Glomerular endothelial cell (primary cell): ENCODE results near the gene LRMDA. TPM values are rescaled to one million over a fixed set of nuclear protein-coding genes. Genes with fewer than 3 reads are reported as not detected.

ENCODE experiments used
- DNase-seq: peaks from one replicate; pipeline ENCODE4 v3.0.0-alpha.2; 2011; ENCODE audit warnings: low read depth, low spot score; ENCODE audit errors: extremely low read depth
- total RNA-seq: library from RNA; depleted of rRNA; stranded (reverse); fragments of >200 nt; gene quantifications from 2 replicates; pipeline ENCODE4 v1.2.3, GENCODE V29; 2015

Gene LRMDA
- total RNA-seq, 1 donor from 2014 or later: 25.7 TPM

DNA sequence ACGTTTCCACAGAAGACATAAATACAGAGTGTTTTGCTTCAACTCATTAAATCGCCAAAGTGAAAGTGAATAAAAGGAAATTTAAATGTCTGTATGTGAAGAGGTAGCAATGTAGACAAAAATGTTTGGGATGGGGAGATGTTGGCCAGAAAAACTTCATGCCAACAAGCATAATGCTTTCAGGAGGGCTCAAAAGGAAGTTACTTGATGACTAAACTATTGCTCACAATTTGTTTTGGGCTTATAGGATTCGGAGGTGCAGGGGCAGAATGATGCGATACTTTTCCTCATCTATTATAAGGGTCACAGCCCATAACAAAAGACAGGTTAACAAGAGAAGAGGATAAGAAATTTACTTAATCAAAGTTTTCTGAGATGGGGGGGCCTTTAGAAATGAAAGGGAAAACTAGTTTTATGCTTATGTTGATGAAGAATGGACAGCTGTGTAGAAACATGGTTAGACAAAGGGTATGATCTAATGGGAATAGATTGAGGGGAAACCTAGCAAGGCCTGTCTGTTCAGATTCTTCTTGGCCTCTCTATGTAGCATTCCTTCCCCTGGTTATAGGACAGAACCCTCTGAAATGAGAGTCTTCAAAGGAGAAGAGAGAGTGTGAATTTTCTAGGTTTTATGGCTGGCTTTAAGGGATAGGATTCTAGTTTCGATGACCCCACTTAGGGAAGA is 898.6 kb downstream of the LRMDA start:
- no peak for DNase-seq

DNA sequence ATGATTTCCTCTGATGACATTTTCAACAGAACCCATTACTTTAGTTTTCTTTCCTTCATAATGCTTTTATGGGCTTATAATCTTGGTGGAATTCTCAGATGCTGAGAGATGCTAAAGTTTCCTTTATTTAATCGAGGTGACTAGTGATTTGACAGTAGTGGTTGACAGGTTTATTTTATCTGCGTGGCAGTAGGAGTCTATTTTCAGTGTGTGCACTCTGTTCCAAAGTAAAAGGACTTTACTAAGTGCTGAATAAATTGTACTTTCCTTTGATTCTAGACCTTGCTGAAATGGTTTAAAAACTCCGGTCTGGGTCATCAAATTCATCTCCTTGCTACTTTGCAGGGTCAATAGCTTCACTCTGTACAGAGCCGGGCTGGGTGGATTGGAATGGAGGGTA is 900.3 kb downstream of the LRMDA start:
- DNase-seq: no peak

DNA sequence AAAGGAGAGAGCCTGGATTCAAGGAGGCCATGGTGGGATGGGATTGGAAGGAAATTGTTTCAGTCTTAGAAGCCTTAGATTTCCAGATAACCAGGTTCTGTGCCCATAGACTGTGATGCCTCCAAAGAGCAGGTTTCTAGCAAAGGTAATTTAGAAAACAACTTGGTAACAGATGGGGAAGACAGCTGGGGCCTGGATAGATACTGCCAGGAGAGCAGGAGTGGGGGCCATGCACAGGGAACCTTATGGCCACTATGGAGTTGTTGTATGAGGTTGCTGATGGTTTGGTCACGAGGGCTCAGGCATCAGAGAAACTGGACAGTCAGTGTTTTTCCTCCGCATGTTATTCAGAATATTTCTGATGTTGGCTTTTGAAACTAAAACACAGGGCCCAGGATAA is 901.9 kb downstream of the LRMDA start:
- DNase-seq: no peak

DNA sequence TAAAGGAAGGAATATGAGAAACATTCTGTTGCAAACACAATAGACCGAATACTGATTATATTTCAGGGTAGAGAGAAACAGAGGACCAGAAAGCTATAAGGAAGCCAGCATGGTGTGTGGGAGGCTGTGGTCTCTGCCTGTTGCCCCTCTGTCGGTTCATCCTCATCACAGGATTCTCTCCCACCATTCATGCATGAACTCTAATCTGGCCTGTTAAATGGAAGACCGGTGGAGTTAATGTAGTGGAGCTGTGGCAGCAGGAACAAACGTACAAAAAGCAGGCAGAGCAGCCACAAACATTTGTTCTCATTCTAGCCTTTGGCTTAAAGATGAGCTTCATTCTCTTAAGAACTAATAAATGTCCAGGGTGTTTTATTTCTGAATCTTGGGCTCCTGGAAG is 902.4 kb downstream of the LRMDA start:
- no peak for DNase-seq

DNA sequence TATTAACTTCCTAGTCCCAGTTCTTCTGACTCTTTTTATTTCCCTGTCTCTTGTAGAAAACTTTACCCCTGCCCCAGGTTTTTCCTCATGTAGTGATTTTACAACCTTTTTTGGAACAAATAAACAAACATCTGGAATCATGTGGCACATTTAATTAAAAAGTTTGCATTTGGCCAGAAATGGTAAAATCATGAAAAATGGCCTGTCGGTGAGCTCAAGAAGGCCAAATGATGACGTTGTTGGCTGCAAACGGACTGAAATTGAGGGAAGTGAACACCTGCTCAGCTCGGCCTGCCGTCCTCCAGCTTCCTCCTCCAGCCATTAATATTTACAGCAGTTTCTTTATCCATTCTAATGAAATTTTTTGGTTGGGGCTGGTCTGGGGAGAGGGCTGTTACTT is 902.8 kb downstream of the LRMDA start:
- no peak for DNase-seq

DNA sequence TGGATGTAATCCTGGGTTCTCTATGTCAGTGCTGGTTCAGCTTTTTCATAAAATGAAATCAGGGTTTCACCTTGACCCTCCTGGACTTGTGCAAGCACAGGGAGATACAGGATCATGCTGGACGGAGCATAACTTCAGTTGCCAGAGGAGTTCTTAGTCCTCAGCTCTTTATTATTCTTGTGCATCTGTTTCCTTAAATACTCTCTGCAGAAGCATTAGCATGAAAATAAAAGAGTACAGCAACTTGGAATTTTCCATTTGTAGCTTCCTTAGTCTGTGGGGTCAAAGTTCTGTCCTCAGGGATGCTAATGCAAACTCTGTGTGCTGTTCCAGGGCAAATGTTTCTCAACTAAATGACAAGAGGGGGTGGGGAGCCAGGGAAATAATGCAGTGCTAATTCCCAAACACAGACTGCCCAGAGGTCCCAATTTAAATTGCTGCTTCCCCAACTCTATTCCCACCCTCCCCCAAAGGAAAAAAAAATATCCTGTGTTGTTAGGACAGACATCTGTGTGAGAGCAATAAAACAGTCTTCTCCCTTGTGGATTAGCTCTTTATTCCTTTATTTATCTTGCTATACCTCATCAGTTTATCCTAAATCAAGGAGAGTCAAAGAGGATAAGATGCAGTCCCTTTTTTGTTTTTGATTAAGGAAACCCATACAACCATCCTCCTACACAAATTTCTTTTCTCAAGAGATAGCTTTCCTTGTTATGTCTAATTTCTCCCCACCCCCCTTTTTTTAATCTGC is 905.0 kb downstream of the LRMDA start:
- no peak for DNase-seq

DNA sequence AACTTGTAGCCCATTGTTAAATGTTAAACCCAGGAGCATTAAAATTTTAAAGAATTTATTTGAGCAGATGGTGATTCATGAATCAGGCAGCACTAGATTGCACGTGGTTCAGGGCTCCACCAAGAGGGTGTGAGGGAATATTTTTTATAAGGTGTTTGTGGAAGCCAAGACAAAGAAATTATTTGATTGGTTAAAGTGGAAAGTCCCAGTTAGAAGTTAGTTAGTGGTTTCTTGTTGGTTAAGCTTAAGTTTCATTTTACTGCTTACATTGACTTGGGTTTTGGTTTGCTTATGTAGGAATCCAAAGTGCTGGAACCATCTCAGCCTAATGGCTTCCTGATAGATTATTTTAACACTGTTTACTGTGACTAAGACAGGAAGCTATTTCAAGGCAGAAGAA is 906.2 kb downstream of the LRMDA start:
- peak; percentile 44 for DNase-seq

DNA sequence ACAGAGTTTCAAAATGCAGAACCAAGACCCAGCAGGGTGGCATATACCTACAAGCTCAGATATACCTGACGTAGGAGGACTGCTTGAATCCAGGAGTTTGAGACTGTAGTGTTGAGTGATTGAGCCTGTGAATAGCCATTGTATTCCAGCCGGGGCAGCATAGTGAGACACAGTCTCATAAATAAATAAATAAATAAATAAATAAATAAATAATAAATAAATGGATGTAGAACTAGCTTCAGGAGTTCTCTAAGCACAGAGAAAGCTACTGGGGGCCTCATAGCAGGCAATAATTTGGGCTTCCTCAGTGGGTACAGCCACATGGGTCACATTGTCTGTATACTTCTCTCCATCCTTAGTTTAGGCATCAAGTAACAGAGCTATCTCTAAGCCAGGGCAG is 906.8 kb downstream of the LRMDA start:
- no peak for DNase-seq

DNA sequence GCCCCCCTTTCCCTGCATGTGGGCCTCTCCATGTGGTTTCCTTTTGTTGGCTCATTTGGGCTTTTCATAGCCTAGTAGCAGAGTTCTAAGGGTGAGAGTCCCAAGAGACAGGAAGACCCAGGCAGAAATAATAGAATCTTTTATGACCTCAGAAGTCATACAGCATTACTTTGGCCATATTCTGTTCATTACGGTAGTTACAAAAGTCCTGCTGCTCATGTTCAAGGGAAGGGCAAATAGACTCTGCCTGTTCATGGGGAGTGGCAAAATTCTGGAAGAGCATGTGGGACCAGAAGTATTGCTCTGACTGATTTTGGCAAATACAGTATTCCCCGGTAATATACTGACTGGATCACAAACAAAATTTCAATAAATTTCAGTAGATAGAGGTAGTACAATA is 910.3 kb downstream of the LRMDA start:
- DNase-seq: no peak

DNA sequence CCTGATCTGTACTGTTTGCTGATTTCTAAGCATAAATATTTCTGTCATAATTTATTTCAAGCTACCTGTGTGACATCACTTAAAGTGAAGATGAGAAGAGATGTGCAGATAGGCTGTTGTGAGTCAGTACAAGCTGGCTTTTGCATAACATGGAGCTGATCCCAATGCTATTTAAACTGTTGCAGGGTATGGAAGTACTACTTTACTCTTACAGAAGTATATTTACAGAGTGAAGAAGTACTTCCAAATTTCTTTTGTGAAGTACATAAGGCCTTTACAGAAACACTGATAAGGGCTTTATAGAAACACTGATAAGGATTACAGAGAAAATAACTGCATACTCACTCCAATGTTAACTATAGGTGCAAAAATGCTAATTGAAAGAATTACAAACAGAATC is 911.6 kb downstream of the LRMDA start:
- no peak for DNase-seq

DNA sequence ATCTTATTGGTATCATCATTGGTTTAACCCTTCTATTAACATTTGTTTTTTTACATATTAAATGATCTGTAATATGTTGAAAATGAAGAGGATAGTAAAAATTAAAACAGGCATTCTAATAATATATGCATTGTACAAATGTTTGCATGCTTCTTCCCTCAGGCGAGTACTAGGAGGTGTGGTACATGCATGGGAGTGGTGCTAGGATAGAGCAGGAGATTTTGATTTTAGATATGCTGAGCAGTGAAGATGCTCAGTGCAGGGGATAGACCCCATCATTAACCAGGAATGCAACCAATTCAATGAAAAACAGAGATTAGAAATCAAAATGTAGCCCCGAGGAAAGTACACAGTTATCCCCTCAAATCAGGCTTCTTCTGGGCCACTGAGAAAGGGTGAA is 916.4 kb downstream of the LRMDA start:
- DNase-seq: no peak

DNA sequence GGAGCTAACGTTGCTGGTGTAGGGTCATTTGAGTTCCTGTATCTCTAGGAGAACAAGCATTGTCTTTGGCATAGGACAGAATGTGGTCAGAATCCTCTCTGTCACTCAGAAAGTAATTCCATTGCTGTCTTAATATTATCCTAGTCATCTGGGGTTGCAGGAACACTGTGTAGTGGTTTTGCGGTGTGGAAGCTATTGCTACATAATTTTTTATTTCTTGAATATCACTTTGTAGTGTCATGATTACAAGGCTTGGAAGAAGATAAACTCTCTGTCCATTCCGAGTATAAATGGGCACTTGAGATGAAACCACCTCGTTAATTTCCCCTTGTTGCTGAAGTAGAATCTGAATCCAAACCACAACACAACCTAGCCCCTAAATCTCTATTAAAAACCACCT is 919.2 kb downstream of the LRMDA start:
- no peak for DNase-seq

DNA sequence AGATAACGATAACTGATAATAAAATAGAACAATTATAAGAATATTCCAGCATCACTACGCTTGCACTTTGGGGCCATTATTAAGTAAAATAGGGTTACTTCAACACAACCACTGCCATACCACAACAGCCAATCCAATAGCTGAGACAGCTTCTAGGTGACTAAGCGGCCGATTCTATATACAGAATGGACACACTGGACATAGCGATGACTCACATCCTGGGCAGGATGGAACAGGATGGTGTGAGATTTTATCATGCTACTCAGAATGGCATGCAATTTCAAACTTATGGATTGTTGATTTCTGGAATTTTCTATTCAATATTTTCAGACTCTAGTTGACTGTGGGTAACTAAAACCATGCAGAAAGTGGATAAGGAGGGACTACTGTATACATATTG is 920.9 kb downstream of the LRMDA start:
- DNase-seq: peak; percentile 70

DNA sequence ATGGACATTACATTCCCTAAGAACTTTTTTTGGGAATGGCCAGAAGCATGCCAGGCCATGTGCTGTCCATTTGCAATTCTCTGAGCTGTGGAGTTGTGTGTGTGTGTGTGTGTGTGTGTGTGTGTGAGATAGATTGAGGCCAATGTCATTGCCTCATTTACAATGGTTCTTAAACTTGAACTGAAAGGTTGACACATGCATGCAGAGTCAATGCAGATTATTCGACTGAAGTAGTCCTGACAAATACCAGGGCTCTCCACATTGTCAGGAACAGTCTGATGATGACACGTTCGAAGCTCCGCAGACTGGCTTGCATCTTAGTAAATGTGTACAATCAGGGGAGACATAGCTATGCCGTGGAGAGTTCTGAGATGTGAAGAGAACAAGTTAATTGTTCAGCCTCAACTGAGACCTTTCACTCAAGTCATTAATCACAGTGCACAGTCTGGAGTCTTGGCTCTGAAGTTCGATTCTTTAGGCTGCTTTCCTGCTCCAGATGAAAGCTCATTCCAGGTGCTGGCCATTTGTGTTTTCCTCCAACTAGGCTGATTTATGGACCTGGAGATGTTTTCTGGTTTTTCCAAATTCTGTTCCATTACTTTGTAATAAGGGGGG is 921.9 kb downstream of the LRMDA start:
- no peak for DNase-seq

DNA sequence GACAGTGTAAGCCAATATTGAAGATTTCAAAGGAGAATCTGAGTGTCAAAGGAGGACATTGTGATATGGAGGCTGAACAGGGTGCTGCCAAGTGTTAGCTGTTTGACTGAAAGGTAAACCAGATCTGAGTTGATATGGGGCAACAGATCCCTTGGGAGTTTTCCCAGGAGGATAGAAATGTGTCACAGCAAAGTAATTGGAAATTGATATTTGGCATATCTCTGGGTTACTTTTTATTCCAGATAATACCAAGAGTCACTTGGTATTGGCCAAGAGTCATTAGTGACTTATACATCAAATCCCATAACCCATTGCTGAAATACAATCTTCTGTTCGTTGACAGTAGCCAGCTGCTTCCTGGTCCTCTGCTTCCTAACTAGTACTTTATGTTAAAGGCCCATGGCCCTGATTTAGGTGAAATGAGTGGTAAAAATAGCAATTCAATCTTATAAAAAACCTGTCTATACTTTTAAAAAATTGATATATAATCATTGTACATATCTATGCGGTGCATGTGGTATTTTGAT is 922.9 kb downstream of the LRMDA start:
- DNase-seq: no peak

DNA sequence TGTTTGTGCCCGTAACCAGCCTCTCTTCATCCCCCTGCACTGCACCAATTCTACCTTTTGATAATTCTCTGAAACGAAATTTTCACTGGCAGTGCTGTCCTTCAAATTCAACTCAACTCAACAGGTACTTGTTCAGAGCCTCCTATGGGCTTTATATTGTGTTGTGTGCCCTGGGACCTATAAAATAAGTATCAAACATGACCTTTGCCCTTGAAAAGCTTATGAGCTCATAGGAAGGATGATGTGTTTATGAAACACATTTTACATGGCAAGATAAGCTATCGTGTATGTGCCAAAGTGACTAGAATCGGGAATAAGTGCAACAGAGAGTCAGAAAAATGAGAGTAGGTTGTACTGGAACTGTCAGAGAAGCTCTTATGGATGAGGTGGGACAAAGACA is 923.5 kb downstream of the LRMDA start:
- no peak for DNase-seq

DNA sequence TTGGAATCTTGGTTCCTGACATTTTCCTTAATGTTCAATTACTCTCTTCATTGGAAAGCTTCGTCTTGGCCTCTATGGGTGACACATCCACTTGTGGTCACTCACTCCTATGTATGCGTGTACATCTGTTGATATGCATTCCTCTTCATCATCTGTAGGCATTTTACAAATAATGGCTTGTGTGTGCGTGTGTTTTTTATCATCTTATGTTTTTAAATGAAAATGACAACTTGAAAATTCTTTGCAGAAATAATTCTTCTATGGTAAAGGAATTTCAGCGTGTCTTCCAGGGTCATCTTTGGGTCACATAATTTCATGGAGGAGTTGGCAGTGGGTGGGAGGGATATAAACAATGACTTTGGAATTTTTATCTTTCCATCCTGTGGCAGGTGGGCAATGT is 925.1 kb downstream of the LRMDA start:
- no peak for DNase-seq

DNA sequence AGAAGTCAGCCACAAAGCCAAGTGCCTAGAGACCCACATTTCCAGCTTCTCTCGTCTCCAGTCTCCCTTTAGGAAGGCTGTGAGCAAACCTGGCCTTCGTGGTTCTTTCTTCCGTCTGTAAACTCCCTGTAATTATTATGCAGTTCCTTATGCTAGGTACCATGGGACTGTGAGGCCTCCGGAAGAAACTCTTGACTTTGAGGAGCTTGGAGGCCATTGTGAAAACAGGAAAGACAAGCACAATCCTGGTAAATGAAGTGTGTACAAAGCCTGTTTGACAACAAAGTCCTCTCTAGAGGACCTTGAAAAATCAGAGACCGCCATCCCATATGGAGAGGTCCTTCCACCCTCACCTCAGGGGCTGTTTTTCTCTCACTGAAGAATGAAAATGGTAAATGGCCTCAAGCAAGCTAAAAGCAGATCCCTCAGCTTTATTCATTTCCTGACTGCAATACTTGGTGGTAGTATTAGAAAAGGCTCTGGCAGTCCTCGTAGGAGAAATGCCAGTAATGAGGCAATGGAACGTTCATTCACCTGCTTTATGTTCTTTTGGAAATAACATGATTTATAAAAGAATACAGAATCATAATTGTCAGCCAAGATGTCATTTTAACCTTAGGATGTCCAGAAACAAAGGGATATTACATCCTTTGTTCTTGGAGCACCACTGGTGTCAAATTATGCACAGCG is 926.4 kb downstream of the LRMDA start:
- no peak for DNase-seq

DNA sequence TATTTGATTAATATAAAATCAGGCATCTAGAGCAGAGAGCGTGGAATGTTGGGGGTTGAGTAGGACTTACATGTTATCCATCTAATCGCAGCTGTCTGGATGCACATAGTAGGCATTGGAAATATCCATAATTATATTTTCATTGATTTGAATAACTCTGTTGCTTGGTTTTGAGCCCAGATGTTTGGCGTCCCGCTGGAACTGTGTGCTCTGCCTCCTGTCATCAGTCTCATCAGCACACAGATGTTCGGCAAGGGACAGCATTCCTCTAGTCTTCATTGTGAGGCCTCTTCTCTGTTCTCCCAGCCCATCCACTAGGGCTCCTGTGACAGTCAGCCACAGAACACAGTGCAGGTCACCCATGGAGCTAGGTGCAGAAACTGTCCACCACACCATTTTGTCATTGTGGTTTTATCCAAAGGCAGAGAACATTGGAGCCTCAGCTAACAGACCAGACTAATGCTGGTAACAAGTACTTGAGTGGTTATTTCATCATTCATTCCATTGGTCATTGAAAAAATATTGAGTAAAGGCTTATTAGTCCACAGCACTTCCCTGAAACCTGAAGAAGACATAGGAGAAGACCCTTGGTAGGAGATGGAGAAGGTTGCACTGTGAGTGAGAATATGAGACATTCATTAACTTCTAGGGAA is 927.4 kb downstream of the LRMDA start:
- no peak for DNase-seq

DNA sequence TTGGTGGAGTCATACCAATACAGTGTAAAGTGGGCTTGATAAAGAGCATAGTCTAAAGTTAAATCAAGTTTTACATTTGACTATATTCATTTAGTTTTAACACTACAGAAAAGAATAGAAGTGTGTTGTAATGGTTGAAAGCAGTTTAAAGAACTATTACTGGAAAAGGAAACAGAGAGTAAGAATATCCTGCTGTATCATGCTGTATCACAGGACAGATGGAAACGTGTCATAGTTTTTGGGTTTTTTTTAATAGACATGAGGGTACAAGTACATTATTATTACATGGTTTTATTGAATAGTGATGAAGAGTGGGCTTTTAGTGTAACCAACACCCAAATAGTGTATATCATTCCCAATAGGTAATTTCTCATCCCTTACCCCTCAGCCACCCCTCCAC is 944.3 kb downstream of the LRMDA start:
- DNase-seq: no peak

DNA sequence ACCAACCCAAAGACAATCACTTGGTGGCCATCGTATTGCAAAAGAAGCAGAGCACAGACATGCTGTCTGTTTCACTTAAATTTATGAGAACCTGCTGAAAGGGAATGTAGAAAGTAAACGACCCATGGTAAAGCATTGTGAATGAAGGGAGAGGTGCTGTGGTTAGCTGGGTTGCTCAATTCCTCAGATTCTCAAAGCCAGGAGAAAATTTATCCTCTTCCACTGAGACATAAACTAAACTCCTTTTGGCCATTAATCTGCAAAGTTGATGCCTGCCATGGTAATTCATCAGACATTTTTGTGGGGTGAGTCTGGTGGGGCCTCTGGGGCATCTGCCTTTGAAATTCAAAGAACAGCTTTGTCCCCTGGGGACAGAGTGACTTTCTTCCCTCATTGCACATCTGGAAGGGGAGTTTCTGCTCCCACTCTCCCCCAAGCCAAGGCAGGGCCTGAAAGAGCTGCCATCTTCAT is 951.0 kb downstream of the LRMDA start:
- no peak for DNase-seq
